Measurements from ENCODE around the gene PHF2. TPM values are rescaled to one million over a fixed set of nuclear protein-coding genes. Genes with fewer than 3 reads are reported as not detected.

The PHF2 gene
- total RNA-seq, 2 experiments from 2014 or later, result 19.7 to 19.9 TPM

GRCh38 chr9:93710370-93710723 lies 134.0 kb downstream of the PHF2 start:
- ChIA-PET CTCF (no interaction called here), POLR2A (no interaction called here)

GRCh38 chr9:93711002-93711401 lies 134.6 kb downstream of the PHF2 start:
- POLR2A ChIA-PET, result no interaction called here
- CTCF ChIA-PET, result no interaction called here

DNA sequence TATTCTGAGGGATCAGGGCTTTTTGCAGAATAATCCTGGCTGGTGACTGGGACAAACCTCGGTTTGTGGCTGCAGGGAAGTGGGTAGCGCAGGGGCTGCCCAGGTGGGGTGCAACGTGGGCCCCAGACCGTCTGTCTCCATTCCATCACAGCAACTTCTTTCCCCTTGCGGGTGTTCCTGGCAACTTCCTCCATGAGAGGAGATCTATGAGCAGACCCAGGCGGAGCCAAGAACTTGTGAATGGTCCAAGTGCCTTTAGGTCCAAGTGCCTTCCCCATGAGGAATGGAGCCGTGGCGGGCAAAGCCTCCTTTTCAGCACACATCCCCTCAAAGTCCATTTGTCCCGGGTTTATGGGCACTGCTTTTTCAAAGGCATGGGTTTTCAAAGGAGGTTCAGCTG lies 136.5 kb downstream of the PHF2 start:
- POLR2A ChIA-PET, result no interaction called here

GRCh38 chr9:93713716-93714115 lies 137.3 kb downstream of the PHF2 start:
- CTCF ChIA-PET, result no interaction called here
- POLR2A ChIA-PET, result no interaction called here

More for the DNA sequence above, 136.5 kb downstream of the PHF2 start:
- CTCF ChIA-PET, result no interaction called here

GRCh38 chr9:93721417-93721965 lies 145.1 kb downstream of the PHF2 start:
- CTCF ChIA-PET, result no interaction called here
- POLR2A ChIA-PET, result no interaction called here

DNA sequence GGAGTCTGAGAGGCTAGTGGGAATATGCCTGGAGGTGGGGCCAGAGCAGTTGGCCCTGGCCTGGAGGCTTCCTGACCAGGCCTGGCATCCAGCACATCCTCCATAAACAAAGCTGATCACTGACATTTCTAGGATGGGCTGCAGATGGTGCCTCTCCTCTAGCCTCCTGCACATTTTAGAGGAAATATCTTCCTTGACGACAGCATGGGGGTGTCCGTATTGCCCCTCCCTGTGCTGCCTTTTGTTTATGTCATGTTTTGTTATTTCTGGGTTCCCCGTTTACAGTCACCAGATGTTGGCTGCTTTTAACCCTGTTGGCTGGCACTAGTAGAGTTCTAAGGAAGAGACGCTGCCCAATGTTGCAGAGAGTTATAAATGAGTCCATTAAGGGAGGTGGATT lies 148.5 kb downstream of the PHF2 start:
- POLR2A ChIA-PET, result no interaction called here
- CTCF ChIA-PET, result no interaction called here

DNA sequence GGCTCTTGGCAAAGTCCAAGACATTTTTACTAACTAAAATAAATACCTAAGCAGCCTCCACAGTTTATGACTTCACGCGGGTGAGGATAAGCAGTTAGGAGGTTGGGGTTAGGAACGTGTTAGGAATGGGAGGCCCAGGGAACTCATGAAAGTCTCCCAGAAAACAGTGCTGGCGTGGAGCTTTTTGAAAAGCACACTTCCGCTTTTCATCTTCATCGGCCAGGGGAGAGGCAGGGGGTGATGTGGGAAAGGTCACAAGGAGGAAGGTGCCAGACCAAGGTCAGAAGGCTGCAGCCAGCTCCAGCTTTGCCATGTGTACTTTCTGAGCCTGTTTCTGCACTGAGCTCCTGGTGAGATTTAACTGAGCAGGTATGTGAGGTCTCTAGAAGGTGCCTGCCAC lies 149.0 kb downstream of the PHF2 start:
- POLR2A ChIA-PET, result no interaction called here
- CTCF ChIA-PET, result no interaction called here

- POLR2A ChIA-PET, result no interaction called here
- CTCF ChIA-PET, result no interaction called here
These were observed 149.8 kb downstream of the PHF2 start for GRCh38 chr9:93726147-93726546.

Other genes with a start within 250 kb of the PHF2 start
- 100 to 1,000 TPM; 143 to 145 TPM for gene FAM120A, start 124.9 kb upstream of the PHF2 start, total RNA-seq
- gene FAM120AOS, start 123.0 kb upstream of the PHF2 start, total RNA-seq, result 10 to 100 TPM; 41.9 to 43.9 TPM